ENCODE results near the gene GGA1. TPM values are rescaled to one million over a fixed set of nuclear protein-coding genes. Genes with fewer than 3 reads are reported as not detected.

GGA1 gene
- total and polyA plus RNA-seq, 11 donors = 22.7 to 45.7 (median 27.4) TPM

- peak overlapping the region in 4 of 12 donors; percentile 53 to 94 (median 70) for H3K27ac ChIP-seq
- H3K27me3 ChIP-seq = peaks cover 0 to 9% (median 0%) of the 10 kb centered on the region in 9 donors
- intact Hi-C loops (cut with DNase I) = loop anchor here in 6 of 10 donors (5.0 to 10.0 kb wide), 5 partner anchors 36 to 154 kb away; partner anchors contain the start of gene LGALS1 (in 1 of the 6)
- ATAC-seq (peak in 1 of 4 donors; percentile 1), DNase-seq (no peak)
- H3K4me3 ChIP-seq = peak overlapping the region in 9 of 12 donors; percentile 51 to 77 (median 59)
- no peak for TF ChIP-seq CTCF (IDR thresholded peaks at IDR 0.05)
- TF ChIP-seq POLR2A (IDR thresholded peaks at IDR 0.05) = no peak
- H3K4me1 ChIP-seq = peaks cover 0 to 77% (median 16%) of the 10 kb centered on the region in 12 donors
- WGBS, 4 donors = 85 to 93% (median 87%) methylated on average over 10 to 24 of the region's 24 CpGs
- no peaks in the 10 kb centered on the region for H3K9me3 ChIP-seq
- peaks cover 0 to 45% (median 0%) of the 10 kb centered on the region in 9 donors for H3K36me3 ChIP-seq
These were observed 32.2 kb downstream of the GGA1 start for GRCh38 chr22:37640591-37641560.

GRCh38 chr22:37641561-37641949, 32.9 kb downstream of the GGA1 start:
- Histone ChIP-seq H3K27ac (no peak overlapping the region), H3K4me1 (peaks cover 0 to 70% (median 16%) of the 10 kb centered on the region in 12 donors), H3K9me3 (no peaks in the 10 kb centered on the region), H3K4me3 (peak overlapping the region in 1 of 12 donors; percentile 77), H3K36me3 (peaks cover 0 to 51% (median 0%) of the 10 kb centered on the region in 9 donors), H3K27me3 (peaks cover 0 to 9% (median 0%) of the 10 kb centered on the region in 9 donors)
- intact Hi-C loops (cut with DNase I) = loop anchor here in 6 of 10 donors (5.0 to 10.0 kb wide), 5 partner anchors 36 to 153 kb away; partner anchors contain the start of gene LGALS1 (in 1 of the 6)
- no peak for ATAC-seq
- no peak for DNase-seq
- TF ChIP-seq CTCF (IDR thresholded peaks at IDR 0.05) (no peak), POLR2A (IDR thresholded peaks at IDR 0.05) (no peak)
- WGBS, 4 donors = 89 to 97% (median 94%) methylated on average over 5 of the region's 5 CpGs

GRCh38 chr22:37643225-37643847, 34.7 kb downstream of the GGA1 start:
- no peak for TF ChIP-seq POLR2A (IDR thresholded peaks at IDR 0.05)
- TF ChIP-seq CTCF (IDR thresholded peaks at IDR 0.05) = peak; percentile 84 to 98 (median 94)
- peak; percentile 82 to 92 (median 85) for DNase-seq
- WGBS, 4 donors = 35 to 39% (median 38%) methylated on average over 8 to 9 of the region's 9 CpGs
- Histone ChIP-seq H3K4me1 (peaks cover 0 to 53% (median 15%) of the 10 kb centered on the region in 12 donors), H3K27ac (no peak overlapping the region), H3K4me3 (no peak overlapping the region), H3K36me3 (peaks cover 0 to 69% (median 0%) of the 10 kb centered on the region in 9 donors), H3K27me3 (peaks cover 0 to 9% (median 0%) of the 10 kb centered on the region in 9 donors), H3K9me3 (no peaks in the 10 kb centered on the region)
- intact Hi-C loops (cut with DNase I) = loop anchor here (1.0 to 10.0 kb wide), 10 partner anchors 34 to 151 kb away; partner anchors contain the start of gene LGALS1 (in 1 of the 10)
- ATAC-seq = peak; percentile 81 to 90 (median 86)

All from heart left ventricle (tissue), 16 donors.